ENCODE results near the gene HID1. TPM values are rescaled to one million over a fixed set of nuclear protein-coding genes. Genes with fewer than 3 reads are reported as not detected.
A peak's percentile ranks its signal among the peaks of the same experiment; 100 is the strongest.
"Not testable (repeated sequence)": the region's sequence is repeated elsewhere in the genome, so short reads cannot be mapped to it uniquely, and the experiment has no call there.

Gene HID1
- total RNA-seq, 1 experiment from 2014 or later: 12.7 TPM

DNA sequence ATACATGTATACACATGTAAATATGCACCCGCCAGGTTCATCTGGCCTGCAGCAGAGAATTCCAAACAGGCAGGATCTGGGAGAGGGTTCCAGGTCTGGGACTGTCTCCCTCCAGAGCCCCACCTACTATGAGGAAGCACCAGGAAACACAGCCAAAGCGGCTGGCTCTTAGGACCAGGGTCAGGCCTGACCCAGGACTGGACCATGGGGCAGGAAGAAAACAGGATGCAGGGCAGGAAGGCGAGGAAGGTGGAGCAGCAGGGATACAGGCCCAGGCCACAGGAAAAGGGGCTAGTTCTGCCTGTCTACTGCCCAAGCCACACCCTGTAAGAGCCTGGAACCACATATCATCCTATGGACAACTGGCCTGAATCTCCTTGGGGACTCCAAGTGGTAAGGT, 2.2 kb downstream of the HID1 start:
- no peak overlapping the region for H3K27ac ChIP-seq (ENCODE audit: insufficient read length, low read depth, low read length)
- H2BK12ac ChIP-seq (ENCODE audit: insufficient read length, low read depth, low read length): no peak overlapping the region
- Mint-ChIP-seq H3K4me3 (peak overlapping the region in 1 of 2 experiments; percentile 63; a peak in 1 of 5 replicates), H3K4me1 (peaks cover 10 to 19% of the 10 kb centered on the region in 2 experiments), H3K36me3 (ENCODE audit: insufficient read depth in 1 of 3, low read depth in 3 of 3) (no peaks in the 10 kb centered on the region), H3K27ac (no peak overlapping the region), H3K9me3 (peaks cover 0 to 2% of the 10 kb centered on the region in 2 experiments; a peak in 1 of 5 replicates), H3K27me3 (ENCODE audit: low read depth) (peaks cover 50% of the 10 kb centered on the region)
- no peak for DNase-seq
- H4K8ac ChIP-seq (replicated peaks; ENCODE audit: insufficient read length, low read depth, low read length): no peak overlapping the region
- H3K9ac ChIP-seq (ENCODE audit: extremely low read depth, insufficient read length, low read length): no peak overlapping the region
- H3K9me3 ChIP-seq (ENCODE audit: control insufficient read depth, low read depth, low read length): no peaks in the 10 kb centered on the region
- no CpG with 5 or more reads among the region's 3 CpGs for WGBS (ENCODE audit: extremely low coverage, insufficient read length, low lambda C conversion rate)
- no peak overlapping the region for H2BK20ac ChIP-seq (ENCODE audit: low read depth, low read length, poor library complexity, severe bottlenecking)
- no peak overlapping the region for H4K91ac ChIP-seq (ENCODE audit: insufficient read length, low read depth, low read length)
- no peak overlapping the region for H3T11ph ChIP-seq (ENCODE audit: low read length)
- TF ChIP-seq, protein P1, sequence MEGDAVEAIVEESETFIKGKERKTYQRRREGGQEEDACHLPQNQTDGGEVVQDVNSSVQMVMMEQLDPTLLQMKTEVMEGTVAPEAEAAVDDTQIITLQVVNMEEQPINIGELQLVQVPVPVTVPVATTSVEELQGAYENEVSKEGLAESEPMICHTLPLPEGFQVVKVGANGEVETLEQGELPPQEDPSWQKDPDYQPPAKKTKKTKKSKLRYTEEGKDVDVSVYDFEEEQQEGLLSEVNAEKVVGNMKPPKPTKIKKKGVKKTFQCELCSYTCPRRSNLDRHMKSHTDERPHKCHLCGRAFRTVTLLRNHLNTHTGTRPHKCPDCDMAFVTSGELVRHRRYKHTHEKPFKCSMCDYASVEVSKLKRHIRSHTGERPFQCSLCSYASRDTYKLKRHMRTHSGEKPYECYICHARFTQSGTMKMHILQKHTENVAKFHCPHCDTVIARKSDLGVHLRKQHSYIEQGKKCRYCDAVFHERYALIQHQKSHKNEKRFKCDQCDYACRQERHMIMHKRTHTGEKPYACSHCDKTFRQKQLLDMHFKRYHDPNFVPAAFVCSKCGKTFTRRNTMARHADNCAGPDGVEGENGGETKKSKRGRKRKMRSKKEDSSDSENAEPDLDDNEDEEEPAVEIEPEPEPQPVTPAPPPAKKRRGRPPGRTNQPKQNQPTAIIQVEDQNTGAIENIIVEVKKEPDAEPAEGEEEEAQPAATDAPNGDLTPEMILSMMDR (conservative IDR thresholded peaks at IDR 0.05): no peak
- H3K23ac ChIP-seq (ENCODE audit: insufficient read length, low read depth, low read length): no peak overlapping the region
- H3K23me2 ChIP-seq (ENCODE audit: insufficient read length, low read depth, low read length, poor library complexity, severe bottlenecking): peaks cover 8% of the 10 kb centered on the region
- no peak overlapping the region for H2BK120ac ChIP-seq (ENCODE audit: low read depth, low read length, poor library complexity, severe bottlenecking)
- H2BK5ac ChIP-seq (ENCODE audit: insufficient read length, low read length): no peak overlapping the region
- no peak overlapping the region for H3K4me2 ChIP-seq (ENCODE audit: insufficient read depth, insufficient read length, low read length)
- no peak overlapping the region for H3K56ac ChIP-seq (ENCODE audit: insufficient read length, low read depth, low read length)
- H2AK5ac ChIP-seq (ENCODE audit: insufficient read length, low read length): no peak overlapping the region
- H4K20me1 ChIP-seq (ENCODE audit: control insufficient read depth, insufficient read depth, insufficient read length): no peaks in the 10 kb centered on the region
- no peaks in the 10 kb centered on the region for H3K79me1 ChIP-seq (ENCODE audit: insufficient read depth, low read depth, low read length, poor library complexity, severe bottlenecking)
- H3K14ac ChIP-seq (ENCODE audit: insufficient read depth, low read length): no peak overlapping the region
- no peaks in the 10 kb centered on the region; the same call in 1 of the 2 replicates for H3K4me1 ChIP-seq (ENCODE audit: insufficient read depth, low read length)
- no peak overlapping the region for H3K4ac ChIP-seq (ENCODE audit: low read depth, low read length)
- H3K27me3 ChIP-seq (ENCODE audit: insufficient read depth, low read length): peaks cover 19% of the 10 kb centered on the region
- no peak overlapping the region for H3K18ac ChIP-seq (ENCODE audit: insufficient read length, low read depth, low read length)
- H3K79me2 ChIP-seq (ENCODE audit: insufficient read depth, low read length): no peaks in the 10 kb centered on the region
- H2AFZ ChIP-seq (ENCODE audit: low read length): no peak overlapping the region
- H4K5ac ChIP-seq (ENCODE audit: insufficient read length, low read depth, low read length): no peak overlapping the region
- H2BK15ac ChIP-seq (ENCODE audit: low read depth, low read length): no peak overlapping the region

DNA sequence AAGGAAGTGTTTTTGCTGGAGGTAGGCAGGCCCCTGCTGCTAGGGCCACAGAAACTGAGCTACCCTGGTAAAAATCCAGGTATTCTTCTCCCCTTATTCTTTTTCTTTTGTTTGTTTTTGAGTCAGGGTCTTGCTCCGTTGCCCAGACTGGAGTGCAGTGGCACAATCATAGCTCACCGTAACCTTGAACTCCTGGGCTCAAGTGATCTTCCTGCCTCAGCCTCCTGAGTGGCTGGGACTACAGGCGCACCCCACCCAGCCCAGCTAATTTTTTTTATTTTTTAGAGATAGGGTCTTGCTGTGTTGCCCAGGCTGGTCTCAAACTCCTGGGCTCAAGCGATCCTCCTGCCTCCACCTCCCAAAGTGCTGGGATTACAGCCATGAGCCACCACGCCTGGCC, 3.1 kb downstream of the HID1 start:
- not testable (repeated sequence) for H2AFZ ChIP-seq (ENCODE audit: low read length); DNase-seq; H4K8ac ChIP-seq (replicated peaks; ENCODE audit: insufficient read length, low read depth, low read length); H3K14ac ChIP-seq (ENCODE audit: insufficient read depth, low read length); H3K27ac Mint-ChIP-seq; H2AK5ac ChIP-seq (ENCODE audit: insufficient read length, low read length); H3K23ac ChIP-seq (ENCODE audit: insufficient read length, low read depth, low read length); H3K4me3 Mint-ChIP-seq; H3K18ac ChIP-seq (ENCODE audit: insufficient read length, low read depth, low read length); H2BK12ac ChIP-seq (ENCODE audit: insufficient read length, low read depth, low read length); H2BK20ac ChIP-seq (ENCODE audit: low read depth, low read length, poor library complexity, severe bottlenecking); H3K27ac ChIP-seq (ENCODE audit: insufficient read length, low read depth, low read length); H3K9ac ChIP-seq (ENCODE audit: extremely low read depth, insufficient read length, low read length); H3K23me2 ChIP-seq (ENCODE audit: insufficient read length, low read depth, low read length, poor library complexity, severe bottlenecking); H2BK120ac ChIP-seq (ENCODE audit: low read depth, low read length, poor library complexity, severe bottlenecking); H3K9me3 ChIP-seq (ENCODE audit: control insufficient read depth, low read depth, low read length); H3K79me1 ChIP-seq (ENCODE audit: insufficient read depth, low read depth, low read length, poor library complexity, severe bottlenecking); H3K4ac ChIP-seq (ENCODE audit: low read depth, low read length); H2BK5ac ChIP-seq (ENCODE audit: insufficient read length, low read length); H3K56ac ChIP-seq (ENCODE audit: insufficient read length, low read depth, low read length); H3K4me2 ChIP-seq (ENCODE audit: insufficient read depth, insufficient read length, low read length); H3K36me3 Mint-ChIP-seq (ENCODE audit: insufficient read depth in 1 of 3, low read depth in 3 of 3); H3K4me1 ChIP-seq (ENCODE audit: insufficient read depth, low read length); H4K20me1 ChIP-seq (ENCODE audit: control insufficient read depth, insufficient read depth, insufficient read length); H3K9me3 Mint-ChIP-seq; H4K91ac ChIP-seq (ENCODE audit: insufficient read length, low read depth, low read length); H3K79me2 ChIP-seq (ENCODE audit: insufficient read depth, low read length); H4K5ac ChIP-seq (ENCODE audit: insufficient read length, low read depth, low read length); H3T11ph ChIP-seq (ENCODE audit: low read length); H2BK15ac ChIP-seq (ENCODE audit: low read depth, low read length)
- WGBS (ENCODE audit: extremely low coverage, insufficient read length, low lambda C conversion rate): no CpG with 5 or more reads among the region's 5 CpGs
- H3K27me3 ChIP-seq (ENCODE audit: insufficient read depth, low read length): peaks cover 19% of the 10 kb centered on the region
- Mint-ChIP-seq H3K4me1 (peaks cover 10 to 19% of the 10 kb centered on the region in 2 experiments), H3K27me3 (ENCODE audit: low read depth) (peaks cover 44% of the 10 kb centered on the region)

Measured in H9 (cell line).